Loucy (cell line): ENCODE results near the gene DNAH14.
A peak's percentile ranks its signal among the peaks of the same experiment; 100 is the strongest.

Experiments used
- H2AFZ ChIP-seq: fragments of 200-600 bp; sonication (generic); 2 replicates; pipeline ENCODE4 v1.6.0; 2016; ENCODE audit warnings: antibody characterized with exemption, mild to moderate bottlenecking, low read length, moderate library complexity
- H3F3A ChIP-seq: fragments of 200-600 bp; 2 replicates; pipeline ENCODE4 v1.6.0; 2016; ENCODE audit warnings: antibody characterized with exemption, low read depth, mild to moderate bottlenecking
- H3K27me3 ChIP-seq: fragments of 200-600 bp; sonication (generic); 2 replicates; pipeline ENCODE4 v1.6.1; 2014; ENCODE audit warnings: low read length, mild to moderate bottlenecking; ENCODE audit not compliant: insufficient read depth, poor library complexity, severe bottlenecking
- H3K36me3 ChIP-seq: fragments of 200-600 bp; sonication (generic); 2 replicates; pipeline ENCODE4 v1.6.1; 2016; ENCODE audit warnings: low read length; ENCODE audit not compliant: insufficient read depth
- H3K4me1 ChIP-seq: fragments of 200-600 bp; sonication (generic); 2 replicates; pipeline ENCODE4 v1.5.1; 2014; ENCODE audit warnings: low read length, mild to moderate bottlenecking; ENCODE audit not compliant: insufficient read depth, poor library complexity, severe bottlenecking
- H3K4me2 ChIP-seq: fragments of 200-600 bp; sonication (generic); 2 replicates; pipeline ENCODE4 v1.6.0; 2014; ENCODE audit warnings: antibody characterized with exemption, low read length, low read depth, mild to moderate bottlenecking; ENCODE audit not compliant: poor library complexity, severe bottlenecking
- H3K4me3 ChIP-seq: fragments of 200-600 bp; sonication (generic); 2 replicates; pipeline ENCODE4 v1.5.1; 2014; ENCODE audit warnings: low read length, mild to moderate bottlenecking, mixed read lengths; ENCODE audit not compliant: poor library complexity, severe bottlenecking
- H3K79me2 ChIP-seq: fragments of 200-600 bp; sonication (generic); 2 replicates; pipeline ENCODE4 v1.6.1; 2014; ENCODE audit warnings: low read length; ENCODE audit not compliant: insufficient read depth
- H3K9ac ChIP-seq: fragments of 200-600 bp; sonication (generic); 2 replicates; pipeline ENCODE4 v1.6.0; 2014; ENCODE audit warnings: mild to moderate bottlenecking, low read depth, low read length, moderate library complexity; ENCODE audit not compliant: poor library complexity, severe bottlenecking
- H3K9me2 ChIP-seq: fragments of 200-600 bp; sonication (generic); replicated peaks from 2 replicates; pipeline ENCODE4 v1.6.1; 2016; ENCODE audit warnings: low read depth, low read length, mixed read lengths
- H3K9me3 ChIP-seq: fragments of 200-600 bp; sonication (generic); 2 replicates; pipeline ENCODE4 v1.6.1; 2014; ENCODE audit warnings: mild to moderate bottlenecking, antibody characterized with exemption, low read length, low read depth; ENCODE audit not compliant: insufficient read depth
- H4K20me1 ChIP-seq: fragments of 200-600 bp; sonication (generic); 2 replicates; pipeline ENCODE4 v1.6.0; 2014; ENCODE audit warnings: antibody characterized with exemption, low read length, mild to moderate bottlenecking; ENCODE audit not compliant: insufficient read depth, poor library complexity, severe bottlenecking
- EZH2phosphoT487 ChIP-seq: fragments of 200-600 bp; IDR thresholded peaks from 2 replicates; pipeline ENCODE4 v1.6.1; 2018; ENCODE audit warnings: antibody characterized with exemption, mild to moderate bottlenecking, moderate library complexity, borderline replicate concordance
- TF ChIP-seq, protein P1 (sequence below): fragments of 200-600 bp; sonication (generic); conservative IDR thresholded peaks from 2 replicates; pipeline ENCODE4 v1.5.1; 2014; ENCODE audit warnings: mild to moderate bottlenecking, antibody characterized with exemption, low read length

DNAH14 gene

GRCh38 chr1:225318706-225319575, 389.5 kb downstream of the DNAH14 start:
- peak overlapping the region; percentile 39; the same call in 1 of the 2 replicates for H2AFZ ChIP-seq

DNA sequence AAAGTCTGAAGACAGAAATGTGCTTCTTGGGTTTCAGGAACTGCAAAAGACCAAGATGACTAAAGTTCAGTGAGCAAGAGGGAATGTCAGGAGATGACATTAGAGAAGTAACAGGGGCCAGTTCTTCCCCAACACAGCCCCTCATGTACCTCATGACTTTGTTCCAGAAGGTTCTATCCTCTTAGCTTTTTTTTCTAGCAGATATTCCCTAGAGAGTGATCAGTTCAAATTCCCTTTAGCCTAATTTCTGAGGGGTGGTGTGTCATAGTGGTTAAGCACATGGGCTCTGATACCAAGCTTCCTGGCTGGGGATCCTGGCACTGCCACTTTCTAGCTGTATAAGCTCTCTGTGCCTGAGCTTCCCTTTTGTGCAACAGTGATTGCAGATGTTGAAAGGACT, 390.4 kb downstream of the DNAH14 start:
- Histone ChIP-seq H3K9ac (no peak overlapping the region), H3K27me3 (no peaks in the 10 kb centered on the region), H3K9me3 (no peaks in the 10 kb centered on the region), H3F3A (no peaks in the 10 kb centered on the region), H3K4me3 (no peak overlapping the region), H3K4me1 (peaks cover 11% of the 10 kb centered on the region), H3K36me3 (no peaks in the 10 kb centered on the region), H4K20me1 (no peaks in the 10 kb centered on the region), H2AFZ (peak overlapping the region; percentile 39; the same call in 1 of the 2 replicates), H3K9me2 (no peaks in the 10 kb centered on the region), H3K4me2 (no peak overlapping the region), H3K79me2 (no peaks in the 10 kb centered on the region)
- TF ChIP-seq EZH2phosphoT487 = no peak
- TF ChIP-seq, protein P1, sequence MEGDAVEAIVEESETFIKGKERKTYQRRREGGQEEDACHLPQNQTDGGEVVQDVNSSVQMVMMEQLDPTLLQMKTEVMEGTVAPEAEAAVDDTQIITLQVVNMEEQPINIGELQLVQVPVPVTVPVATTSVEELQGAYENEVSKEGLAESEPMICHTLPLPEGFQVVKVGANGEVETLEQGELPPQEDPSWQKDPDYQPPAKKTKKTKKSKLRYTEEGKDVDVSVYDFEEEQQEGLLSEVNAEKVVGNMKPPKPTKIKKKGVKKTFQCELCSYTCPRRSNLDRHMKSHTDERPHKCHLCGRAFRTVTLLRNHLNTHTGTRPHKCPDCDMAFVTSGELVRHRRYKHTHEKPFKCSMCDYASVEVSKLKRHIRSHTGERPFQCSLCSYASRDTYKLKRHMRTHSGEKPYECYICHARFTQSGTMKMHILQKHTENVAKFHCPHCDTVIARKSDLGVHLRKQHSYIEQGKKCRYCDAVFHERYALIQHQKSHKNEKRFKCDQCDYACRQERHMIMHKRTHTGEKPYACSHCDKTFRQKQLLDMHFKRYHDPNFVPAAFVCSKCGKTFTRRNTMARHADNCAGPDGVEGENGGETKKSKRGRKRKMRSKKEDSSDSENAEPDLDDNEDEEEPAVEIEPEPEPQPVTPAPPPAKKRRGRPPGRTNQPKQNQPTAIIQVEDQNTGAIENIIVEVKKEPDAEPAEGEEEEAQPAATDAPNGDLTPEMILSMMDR = no peak

More at GRCh38 chr1:225318706-225319575, 389.5 kb downstream of the DNAH14 start:
- no peaks in the 10 kb centered on the region for H3F3A ChIP-seq
- H3K9ac ChIP-seq = no peak overlapping the region
- peaks cover 11% of the 10 kb centered on the region for H3K4me1 ChIP-seq
- no peaks in the 10 kb centered on the region for H3K79me2 ChIP-seq
- H3K36me3 ChIP-seq = no peaks in the 10 kb centered on the region
- no peak for TF ChIP-seq EZH2phosphoT487
- TF ChIP-seq, protein P1 = peak; percentile 91
- no peaks in the 10 kb centered on the region for H4K20me1 ChIP-seq
- no peak overlapping the region for H3K4me2 ChIP-seq
- no peaks in the 10 kb centered on the region for H3K9me2 ChIP-seq
- H3K4me3 ChIP-seq = no peak overlapping the region
- no peaks in the 10 kb centered on the region for H3K9me3 ChIP-seq
- H3K27me3 ChIP-seq = no peaks in the 10 kb centered on the region

DNA sequence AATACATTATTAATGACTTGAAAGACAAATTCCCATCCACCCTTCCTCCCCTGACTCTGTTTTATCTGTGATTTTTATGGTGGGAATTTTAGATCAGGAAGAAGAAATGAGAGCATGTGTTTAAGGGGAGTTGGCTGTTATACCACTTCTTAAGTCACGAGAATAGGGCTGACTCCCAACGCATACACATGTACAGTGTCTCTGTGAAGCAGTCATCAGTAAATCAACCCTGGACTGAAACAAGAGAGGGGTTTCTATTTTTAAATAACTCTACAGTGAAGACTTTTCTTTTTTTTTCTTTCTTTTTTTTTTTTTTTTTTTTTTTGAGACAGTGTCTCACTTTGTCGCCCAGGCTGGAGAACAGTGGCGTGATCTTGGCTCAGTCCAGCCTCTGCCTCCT, 392.3 kb downstream of the DNAH14 start:
- H3K27me3 ChIP-seq = no peaks in the 10 kb centered on the region
- H3K4me1 ChIP-seq = peaks cover 11% of the 10 kb centered on the region
- no peak overlapping the region for H2AFZ ChIP-seq
- no peak for TF ChIP-seq EZH2phosphoT487
- TF ChIP-seq, protein P1 = no peak
- H3K36me3 ChIP-seq = no peaks in the 10 kb centered on the region
- H3K4me2 ChIP-seq = no peak overlapping the region
- no peak overlapping the region for H3K4me3 ChIP-seq
- H3K9me2 ChIP-seq = no peaks in the 10 kb centered on the region
- H3K79me2 ChIP-seq = no peaks in the 10 kb centered on the region
- no peak overlapping the region for H3K9ac ChIP-seq
- H3K9me3 ChIP-seq = no peaks in the 10 kb centered on the region
- H4K20me1 ChIP-seq = no peaks in the 10 kb centered on the region
- H3F3A ChIP-seq = no peaks in the 10 kb centered on the region
